ENCODE measurements around the gene EML1. TPM values are rescaled to one million over a fixed set of nuclear protein-coding genes. Genes with fewer than 3 reads are reported as not detected.

Gene EML1
- total and polyA plus RNA-seq, 2 of the 13 experiments (the other 11 are each of a cell fraction or from before 2014, with no cell fraction given): 0.59 to 1.7 TPM

DNA sequence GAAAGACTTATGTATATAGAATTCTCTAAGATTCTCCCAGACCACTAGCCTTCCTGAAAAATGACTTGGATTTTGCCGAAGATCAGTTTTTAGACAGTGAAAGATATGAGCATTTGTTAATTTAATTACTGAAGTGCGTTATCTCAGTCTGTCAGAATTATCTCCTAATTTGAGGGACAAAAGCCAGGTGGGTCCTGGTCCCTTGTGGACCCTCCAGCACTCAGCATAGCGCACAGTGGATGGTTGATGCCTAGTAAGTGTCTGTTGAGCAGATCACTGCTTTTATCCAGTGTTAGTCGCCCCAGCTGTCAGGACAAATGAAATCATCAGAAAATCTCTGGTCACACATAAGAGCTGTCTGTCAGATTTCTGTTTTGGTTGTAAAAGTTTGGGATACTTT is 80.4 kb downstream of the EML1 start:
- Histone ChIP-seq H3K27me3 (ENCODE audit: control insufficient read depth in 1 of 2, insufficient read depth in 2 of 2, low read length in 2 of 2) (no peaks in the 10 kb centered on the region), H3K4me3 (replicated peaks in 1 of 3; ENCODE audit: insufficient read depth in 1 of 3, low read depth in 2 of 3, low read length in 3 of 3) (no peak overlapping the region), H4K20me1 (ENCODE audit: insufficient read depth, low read length) (no peaks in the 10 kb centered on the region), H3K36me3 (replicated peaks in 1 of 2; ENCODE audit: control insufficient read depth in 1 of 2, insufficient read depth in 2 of 2, low read length in 2 of 2) (no peaks in the 10 kb centered on the region), H3K9ac (ENCODE audit: insufficient read depth, low read depth, low read length) (no peak overlapping the region), H3K79me2 (ENCODE audit: insufficient read depth, low read length) (no peaks in the 10 kb centered on the region), H3K27ac (ENCODE audit: extremely low read length, insufficient read depth, low read length) (no peak overlapping the region), H3K9me3 (ENCODE audit: low read length) (no peaks in the 10 kb centered on the region), H2AFZ (ENCODE audit: low read length) (no peak overlapping the region), H3K4me2 (ENCODE audit: low read depth, low read length) (no peak overlapping the region), H3K4me1 (ENCODE audit: insufficient read depth, low read length) (no peaks in the 10 kb centered on the region)
- intact Hi-C loops (cut with micrococcal nuclease; ENCODE audit: unreplicated experiment): no loop called here
- BruUV-seq (replicated peaks): no TSS peak
- ATAC-seq (no peak), FAIRE-seq (no peak), DNase-seq (ENCODE audit: low spot score) (no peak)
- in situ Hi-C loops (cut with HindIII; ENCODE audit: extremely low pct_ligation_motif_present, low pct_unique_long_range_greater_than_20kb): no loop called here
- ChIA-PET CTCF (ENCODE audit: low intra/inter-chr PET ratio, low total read pairs) (no interaction called here), POLR2A (no interaction called here)
- WGBS (ENCODE audit: low lambda C conversion rate): 64% methylated on average over 4 of the region's 4 CpGs
- TF ChIP-seq PAF1 (CRISPR knock-in tag; IDR thresholded peaks at IDR 0.05) (no peak), SP5 (CRISPR knock-in tag; IDR thresholded peaks at IDR 0.05; ENCODE audit: borderline replicate concordance, low read depth) (no peak), IKZF4 (CRISPR knock-in tag; IDR thresholded peaks at IDR 0.05; ENCODE audit: borderline replicate concordance, low read depth, not compliant biosample characterization) (no peak), ZNF7 (CRISPR knock-in tag; IDR thresholded peaks at IDR 0.05) (no peak)

DNA sequence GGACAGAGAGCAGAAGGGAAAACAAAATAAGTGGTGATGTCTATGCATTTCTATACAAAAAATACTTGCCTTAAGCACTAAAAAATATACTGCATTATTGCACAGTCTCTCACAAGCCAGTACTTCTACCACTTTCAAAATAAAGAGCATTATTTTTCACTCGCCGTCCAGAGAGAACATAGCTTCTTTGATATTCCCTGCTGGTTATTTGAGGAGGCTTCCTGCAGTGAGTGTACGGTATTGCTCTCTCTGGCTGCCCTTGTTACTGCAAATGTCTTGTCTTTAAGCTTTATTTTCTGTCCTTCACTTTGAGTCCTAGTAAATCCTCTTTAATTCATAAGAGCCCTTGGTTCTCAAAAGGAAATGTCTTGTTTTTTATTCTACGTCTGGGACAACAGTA is 81.1 kb downstream of the EML1 start:
- in situ Hi-C loops (cut with HindIII; ENCODE audit: extremely low pct_ligation_motif_present, low pct_unique_long_range_greater_than_20kb): no loop called here
- no peak overlapping the region for H3K27ac ChIP-seq (ENCODE audit: extremely low read length, insufficient read depth, low read length)
- DNase-seq (ENCODE audit: low spot score): no peak
- ChIA-PET POLR2A (no interaction called here), CTCF (ENCODE audit: low intra/inter-chr PET ratio, low total read pairs) (no interaction called here)
- no peaks in the 10 kb centered on the region for H3K36me3 ChIP-seq (replicated peaks in 1 of 2; ENCODE audit: control insufficient read depth in 1 of 2, insufficient read depth in 2 of 2, low read length in 2 of 2)
- no TSS peak for BruUV-seq (replicated peaks)
- intact Hi-C loops (cut with micrococcal nuclease; ENCODE audit: unreplicated experiment): no loop called here
- no peak overlapping the region for H3K4me2 ChIP-seq (ENCODE audit: low read depth, low read length)
- H3K9me3 ChIP-seq (ENCODE audit: low read length): no peaks in the 10 kb centered on the region
- H3K27me3 ChIP-seq (ENCODE audit: control insufficient read depth in 1 of 2, insufficient read depth in 2 of 2, low read length in 2 of 2): no peaks in the 10 kb centered on the region
- 68% methylated on average over 4 of the region's 4 CpGs for WGBS (ENCODE audit: low lambda C conversion rate)
- no peaks in the 10 kb centered on the region for H3K79me2 ChIP-seq (ENCODE audit: insufficient read depth, low read length)
- H3K9ac ChIP-seq (ENCODE audit: insufficient read depth, low read depth, low read length): no peak overlapping the region
- no peak for FAIRE-seq
- H3K4me1 ChIP-seq (ENCODE audit: insufficient read depth, low read length): no peaks in the 10 kb centered on the region
- H3K4me3 ChIP-seq (replicated peaks in 1 of 3; ENCODE audit: insufficient read depth in 1 of 3, low read depth in 2 of 3, low read length in 3 of 3): no peak overlapping the region
- H2AFZ ChIP-seq (ENCODE audit: low read length): no peak overlapping the region
- no peaks in the 10 kb centered on the region for H4K20me1 ChIP-seq (ENCODE audit: insufficient read depth, low read length)
- no peak for ATAC-seq
- TF ChIP-seq HOXA3 (CRISPR knock-in tag; IDR thresholded peaks at IDR 0.05) (no peak), NFE2L2 (IDR thresholded peaks at IDR 0.05; ENCODE audit: low read length) (no peak), ZNF251 (CRISPR knock-in tag; IDR thresholded peaks at IDR 0.05) (no peak), SP2 (CRISPR knock-in tag; IDR thresholded peaks at IDR 0.05) (no peak), CREBL2 (CRISPR knock-in tag; IDR thresholded peaks at IDR 0.05; ENCODE audit: borderline replicate concordance) (no peak), NFE2 (CRISPR knock-in tag; IDR thresholded peaks at IDR 0.05) (no peak), ZNF136 (CRISPR knock-in tag; IDR thresholded peaks at IDR 0.05; ENCODE audit: low read depth) (no peak), ZNF121 (CRISPR knock-in tag; IDR thresholded peaks at IDR 0.05) (no peak), FOXK2 (IDR thresholded peaks at IDR 0.05) (no peak), ZNF747 (CRISPR knock-in tag; IDR thresholded peaks at IDR 0.05; ENCODE audit: borderline replicate concordance) (no peak), ZNF224 (CRISPR knock-in tag; IDR thresholded peaks at IDR 0.05) (no peak)
- TF ChIP-seq, protein P1, sequence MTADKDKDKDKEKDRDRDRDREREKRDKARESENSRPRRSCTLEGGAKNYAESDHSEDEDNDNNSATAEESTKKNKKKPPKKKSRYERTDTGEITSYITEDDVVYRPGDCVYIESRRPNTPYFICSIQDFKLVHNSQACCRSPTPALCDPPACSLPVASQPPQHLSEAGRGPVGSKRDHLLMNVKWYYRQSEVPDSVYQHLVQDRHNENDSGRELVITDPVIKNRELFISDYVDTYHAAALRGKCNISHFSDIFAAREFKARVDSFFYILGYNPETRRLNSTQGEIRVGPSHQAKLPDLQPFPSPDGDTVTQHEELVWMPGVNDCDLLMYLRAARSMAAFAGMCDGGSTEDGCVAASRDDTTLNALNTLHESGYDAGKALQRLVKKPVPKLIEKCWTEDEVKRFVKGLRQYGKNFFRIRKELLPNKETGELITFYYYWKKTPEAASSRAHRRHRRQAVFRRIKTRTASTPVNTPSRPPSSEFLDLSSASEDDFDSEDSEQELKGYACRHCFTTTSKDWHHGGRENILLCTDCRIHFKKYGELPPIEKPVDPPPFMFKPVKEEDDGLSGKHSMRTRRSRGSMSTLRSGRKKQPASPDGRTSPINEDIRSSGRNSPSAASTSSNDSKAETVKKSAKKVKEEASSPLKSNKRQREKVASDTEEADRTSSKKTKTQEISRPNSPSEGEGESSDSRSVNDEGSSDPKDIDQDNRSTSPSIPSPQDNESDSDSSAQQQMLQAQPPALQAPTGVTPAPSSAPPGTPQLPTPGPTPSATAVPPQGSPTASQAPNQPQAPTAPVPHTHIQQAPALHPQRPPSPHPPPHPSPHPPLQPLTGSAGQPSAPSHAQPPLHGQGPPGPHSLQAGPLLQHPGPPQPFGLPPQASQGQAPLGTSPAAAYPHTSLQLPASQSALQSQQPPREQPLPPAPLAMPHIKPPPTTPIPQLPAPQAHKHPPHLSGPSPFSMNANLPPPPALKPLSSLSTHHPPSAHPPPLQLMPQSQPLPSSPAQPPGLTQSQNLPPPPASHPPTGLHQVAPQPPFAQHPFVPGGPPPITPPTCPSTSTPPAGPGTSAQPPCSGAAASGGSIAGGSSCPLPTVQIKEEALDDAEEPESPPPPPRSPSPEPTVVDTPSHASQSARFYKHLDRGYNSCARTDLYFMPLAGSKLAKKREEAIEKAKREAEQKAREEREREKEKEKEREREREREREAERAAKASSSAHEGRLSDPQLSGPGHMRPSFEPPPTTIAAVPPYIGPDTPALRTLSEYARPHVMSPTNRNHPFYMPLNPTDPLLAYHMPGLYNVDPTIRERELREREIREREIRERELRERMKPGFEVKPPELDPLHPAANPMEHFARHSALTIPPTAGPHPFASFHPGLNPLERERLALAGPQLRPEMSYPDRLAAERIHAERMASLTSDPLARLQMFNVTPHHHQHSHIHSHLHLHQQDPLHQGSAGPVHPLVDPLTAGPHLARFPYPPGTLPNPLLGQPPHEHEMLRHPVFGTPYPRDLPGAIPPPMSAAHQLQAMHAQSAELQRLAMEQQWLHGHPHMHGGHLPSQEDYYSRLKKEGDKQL (CRISPR knock-in tag; IDR thresholded peaks at IDR 0.05; ENCODE audit: low read depth): no peak
